ENCODE measurements around the gene PARD3B. TPM values are rescaled to one million over a fixed set of nuclear protein-coding genes. Genes with fewer than 3 reads are reported as not detected.

The PARD3B gene
- total and polyA plus RNA-seq, 2 of the 4 experiments (the other 2 are of a cell fraction): 3.3 to 15.6 TPM

DNA sequence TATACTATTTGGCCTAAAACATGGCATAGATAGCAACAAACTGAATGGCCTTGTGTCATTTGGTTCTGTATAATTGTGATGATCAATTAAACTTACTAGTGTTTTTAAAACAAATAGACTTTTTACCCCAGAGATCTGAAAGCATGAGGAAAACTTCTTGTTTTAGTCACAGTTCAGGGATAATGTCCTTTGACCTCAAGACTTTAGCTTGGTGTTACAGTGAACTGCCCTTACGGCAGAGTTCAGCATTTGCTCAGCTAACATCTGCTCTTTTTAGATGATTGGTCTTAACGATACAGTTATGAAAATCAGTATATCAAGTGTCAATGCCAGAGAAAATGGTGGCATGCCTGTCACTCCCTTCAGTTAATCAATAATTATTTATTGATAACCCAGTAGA is 429.2 kb downstream of the PARD3B start:
- H3K14ac ChIP-seq (replicated peaks; ENCODE audit: low read depth, low read length): no peak overlapping the region
- no peak overlapping the region for H3K4ac ChIP-seq (ENCODE audit: low read depth, low read length)
- H4K20me1 ChIP-seq (ENCODE audit: insufficient read depth, low read length): no peaks in the 10 kb centered on the region; the same call in 1 of the 2 replicates
- no peak overlapping the region for H2AK5ac ChIP-seq (ENCODE audit: low read depth, low read length)
- no peak overlapping the region for H3K27ac ChIP-seq (ENCODE audit: insufficient read depth, low read length)
- H3K27me3 ChIP-seq (ENCODE audit: control insufficient read depth, insufficient read depth, low read length): no peaks in the 10 kb centered on the region
- H3K18ac ChIP-seq (ENCODE audit: low read depth, low read length): no peak overlapping the region
- H4K8ac ChIP-seq (ENCODE audit: low read depth in 2 of 2, low read length in 2 of 2): no peak overlapping the region
- DNase-seq (no peak), ATAC-seq (ENCODE audit: low read depth) (no peak)
- no CpG with 5 or more reads among the region's 2 CpGs for WGBS, 2 experiments (ENCODE audit: extremely low coverage in 2 of 2, insufficient read length in 1 of 2)
- no peak overlapping the region for H4K5ac ChIP-seq (ENCODE audit: low read depth, low read length)
- no peaks in the 10 kb centered on the region for H3K36me3 ChIP-seq (ENCODE audit: control insufficient read depth, insufficient read depth, low read length)
- ChIA-PET CTCF (no interaction called here), POLR2A (ENCODE audit: unreplicated experiment) (no interaction called here)
- no peak overlapping the region for H2BK5ac ChIP-seq (ENCODE audit: low read depth, low read length, poor library complexity, severe bottlenecking)
- no peak overlapping the region for H2BK20ac ChIP-seq (ENCODE audit: low read depth, low read length)
- BruUV-seq (replicated peaks): no TSS peak
- no peak overlapping the region for H3K4me3 ChIP-seq (ENCODE audit: insufficient read depth, low read depth, low read length)
- H3K9me1 ChIP-seq (ENCODE audit: insufficient read depth, low read length): no peaks in the 10 kb centered on the region
- no peak overlapping the region for H2AFZ ChIP-seq (replicated peaks; ENCODE audit: low read length, poor library complexity)
- no peak overlapping the region for H2BK15ac ChIP-seq (ENCODE audit: low read depth, low read length)
- TF ChIP-seq RCOR1 (IDR thresholded peaks at IDR 0.05; ENCODE audit: insufficient replicate concordance, low read length) (no peak), SMC3 (IDR thresholded peaks at IDR 0.05; ENCODE audit: low read depth, low read length) (no peak), FOS (IDR thresholded peaks at IDR 0.05; ENCODE audit: low read depth, low read length) (no peak), POLR2A (IDR thresholded peaks at IDR 0.05; ENCODE audit: low read depth, low read length) (no peak), MAFK (IDR thresholded peaks at IDR 0.05; ENCODE audit: low read depth, low read length) (no peak), BHLHE40 (IDR thresholded peaks at IDR 0.05; ENCODE audit: low read depth, low read length) (no peak), CHD1 (IDR thresholded peaks at IDR 0.05; ENCODE audit: low read depth, low read length) (no peak), NFE2L2 (IDR thresholded peaks at IDR 0.05; ENCODE audit: low read depth, low read length) (no peak), MAZ (IDR thresholded peaks at IDR 0.05; ENCODE audit: borderline replicate concordance, low read depth, low read length) (no peak)
- TF ChIP-seq, protein P1, sequence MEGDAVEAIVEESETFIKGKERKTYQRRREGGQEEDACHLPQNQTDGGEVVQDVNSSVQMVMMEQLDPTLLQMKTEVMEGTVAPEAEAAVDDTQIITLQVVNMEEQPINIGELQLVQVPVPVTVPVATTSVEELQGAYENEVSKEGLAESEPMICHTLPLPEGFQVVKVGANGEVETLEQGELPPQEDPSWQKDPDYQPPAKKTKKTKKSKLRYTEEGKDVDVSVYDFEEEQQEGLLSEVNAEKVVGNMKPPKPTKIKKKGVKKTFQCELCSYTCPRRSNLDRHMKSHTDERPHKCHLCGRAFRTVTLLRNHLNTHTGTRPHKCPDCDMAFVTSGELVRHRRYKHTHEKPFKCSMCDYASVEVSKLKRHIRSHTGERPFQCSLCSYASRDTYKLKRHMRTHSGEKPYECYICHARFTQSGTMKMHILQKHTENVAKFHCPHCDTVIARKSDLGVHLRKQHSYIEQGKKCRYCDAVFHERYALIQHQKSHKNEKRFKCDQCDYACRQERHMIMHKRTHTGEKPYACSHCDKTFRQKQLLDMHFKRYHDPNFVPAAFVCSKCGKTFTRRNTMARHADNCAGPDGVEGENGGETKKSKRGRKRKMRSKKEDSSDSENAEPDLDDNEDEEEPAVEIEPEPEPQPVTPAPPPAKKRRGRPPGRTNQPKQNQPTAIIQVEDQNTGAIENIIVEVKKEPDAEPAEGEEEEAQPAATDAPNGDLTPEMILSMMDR (conservative IDR thresholded peaks at IDR 0.05; ENCODE audit: low read depth, low read length): no peak
- H3K9ac ChIP-seq (ENCODE audit: low read depth, low read length): no peak overlapping the region
- H3K23ac ChIP-seq (ENCODE audit: low read depth, low read length): no peak overlapping the region
- dilution Hi-C loops (cut with HindIII; ENCODE audit: low sequenced_read_pairs, unreplicated experiment) (no loop called here), in situ Hi-C loops (cut with MboI; ENCODE audit: low sequenced_read_pairs) (no loop called here), intact Hi-C loops (cut with micrococcal nuclease) (no loop called here)
- H3K9me3 ChIP-seq (ENCODE audit: control insufficient read depth, insufficient read depth, low read length): no peaks in the 10 kb centered on the region
- no peak overlapping the region for H3K56ac ChIP-seq (ENCODE audit: extremely low read depth, insufficient read depth, low read length)
- H3K4me1 ChIP-seq (ENCODE audit: control insufficient read depth, insufficient read depth, low read length): peaks cover 7% of the 10 kb centered on the region
- no peak overlapping the region for H2AK9ac ChIP-seq (replicated peaks; ENCODE audit: low read depth, low read length, poor library complexity)
- H4K91ac ChIP-seq (ENCODE audit: insufficient read depth, low read depth, low read length): no peak overlapping the region
- no peak overlapping the region for H2BK120ac ChIP-seq (ENCODE audit: low read depth, low read length)
- no peak overlapping the region for H3K4me2 ChIP-seq (ENCODE audit: low read depth, low read length)
- H3K79me1 ChIP-seq (ENCODE audit: low read depth in 1 of 2, low read length in 2 of 2): peaks cover 0 to 11% of the 10 kb centered on the region in 2 experiments; a peak in 2 of 4 replicates
